Adrenal gland (tissue), 12 donors: Measurements from ENCODE around the gene FAM20A. TPM values are rescaled to one million over a fixed set of nuclear protein-coding genes. Genes with fewer than 3 reads are reported as not detected.

ENCODE experiments used
- DNase-seq, 7 donors: peaks; one replicate each; pipeline ENCODE4 v3.0.0-alpha.2; 2019 to 2020
- H3K27ac ChIP-seq, 5 donors: fragments of 200-600 bp; sonication (generic) in 4 of 5; 1 replicate in 3 of 5; 2 replicates in 2 of 5; pipeline versions ENCODE4 v1.5.1 to v1.8.0; 2016 to 2020; ENCODE audit warnings: mild to moderate bottlenecking in 1 of 5
- H3K27me3 ChIP-seq: fragments of 200-600 bp; 2 replicates; pipeline ENCODE4 v1.8.0; 2021
- H3K36me3 ChIP-seq, 2 donors: fragments of 200-600 bp; replicated peaks in 1 of 2; 1 replicate in 1 of 2; 2 replicates in 1 of 2; pipeline versions ENCODE4 v1.5.1 to v1.8.0; 2018 to 2022
- H3K4me1 ChIP-seq, 2 donors: fragments of 200-600 bp; replicated peaks in 1 of 2; 1 replicate in 1 of 2; 2 replicates in 1 of 2; pipeline versions ENCODE4 v1.5.1 to v1.8.0; 2018 to 2021
- H3K4me3 ChIP-seq, 4 donors: fragments of 200-600 bp; sonication (generic) in 3 of 4; one replicate each; pipeline ENCODE4 v1.5.1; 2016 to 2018
- H3K9me3 ChIP-seq, 3 donors: fragments of 200-600 bp; sonication (generic) in 1 of 3; replicated peaks in 1 of 3; 1 replicate in 2 of 3; 2 replicates in 1 of 3; pipeline versions ENCODE4 v1.5.1 to v1.8.0; 2016 to 2021
- CTCF ChIP-seq, 6 experiments: fragments of 450-650 bp in 4 of 6; fragments of 200-600 bp in 2 of 6; sonication (generic) in 1 of 6; IDR thresholded peaks; 1 replicate in 5 of 6; 2 replicates in 1 of 6; pipeline versions ENCODE4 v1.5.1 to v1.8.0; 2016 to 2021; ENCODE audit warnings: antibody characterized with exemption in 6 of 6, mild to moderate bottlenecking in 2 of 6, moderate library complexity in 1 of 6
- POLR2A ChIP-seq, 2 donors: fragments of 450-650 bp; IDR thresholded peaks; one replicate each; pipeline ENCODE4 v1.6.1; 2017; ENCODE audit warnings: antibody characterized with exemption in 2 of 2, mild to moderate bottlenecking in 2 of 2, moderate library complexity in 1 of 2
- WGBS, 4 donors: extraction: QIAGEN DNeasy Blood & Tissue Kit in 2 of 4; methylation state at CpG; one replicate each; pipeline versions ENCODE4 v1.1.5 to v1.1.7; 2013 to 2017; 5-methylcytosine and 5-hydroxymethylcytosine counted together
- intact Hi-C, 2 donors: fragments of 100-400 bp; cut with DNase I; formaldehyde crosslinking; loops; one replicate each; pipeline versions ENCODE4 v1.14.1 to v1.15.0; 2022 to 2023
- polyA plus RNA-seq, 3 donors: library from polyadenylated mRNA; stranded (reverse); fragments of 200-250 nt in 2 of 3; fragments of 350-450 nt in 1 of 3; fragmentation: Illumina TruSeq in 1 of 3; extraction: RNeasy Lipid Tissue Mini Kit (QIAGEN cat#74804) in 1 of 3; gene quantifications; one replicate each; pipeline ENCODE4 v1.2.3, GENCODE V29; 2013 to 2014
- total RNA-seq, 9 donors: library from RNA; depleted of rRNA in 4 of 9; stranded (reverse); fragments of >200 nt in 4 of 9; fragments of 120-200 nt in 1 of 9; fragmentation: NEBNext Ultra II Directional in 1 of 9; extraction: Animal tissue kit (Norgen Biotek cat#: 25700) in 1 of 9; gene quantifications; one replicate each; pipeline versions ENCODE4 v1.1.0 to v1.2.4, GENCODE V29; 2013 to 2023
- donor health status: healthy with polysubstance abuse.
- donor health status: Bipolar disorder and iron deficiency.
- donor health status: DM: yes; HTN: yes; CAD: no.
- donor health status: DM: no; HTN: no; CAD: no.
- donor health status: DM: no; HTN: no; CAD: no.
- donor health status: DM: yes; HTN: yes; CAD: no.

FAM20A gene
- total and polyA plus RNA-seq, 12 donors, result 0.67 to 25.9 (median 8.1) TPM

DNA sequence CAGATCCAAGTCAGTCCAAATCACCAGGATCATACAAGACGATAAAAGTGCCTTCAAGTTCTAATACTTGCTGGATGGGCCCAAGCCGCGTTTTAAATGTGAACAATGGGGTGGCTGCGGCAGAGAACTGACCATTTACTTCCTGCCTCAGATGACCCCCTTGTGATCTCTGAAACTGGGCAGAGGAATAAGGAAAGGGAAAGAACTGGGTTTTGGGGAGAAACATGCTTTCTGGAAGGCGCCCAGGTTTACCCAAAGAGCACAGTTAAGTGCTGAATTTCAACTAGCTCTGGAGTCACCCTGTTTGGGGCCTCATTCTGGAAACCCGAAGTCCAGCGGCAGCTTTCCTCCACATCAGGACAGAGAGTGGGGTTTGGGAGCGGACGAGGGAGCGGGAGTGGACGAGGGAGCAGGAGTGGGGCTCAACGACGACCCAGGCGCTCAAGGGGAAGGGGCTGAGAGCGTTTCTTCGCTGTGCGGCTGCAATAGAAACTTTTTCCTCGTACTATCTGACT is 1.6 kb downstream of the FAM20A start:
- Histone ChIP-seq H3K27me3 (peaks cover 26% of the 10 kb centered on the region), H3K9me3 (no peaks in the 10 kb centered on the region), H3K27ac (peak overlapping the region; percentile 9 to 86 (median 54)), H3K4me3 (peak overlapping the region in 2 of 4 donors; percentile 44 to 48), H3K36me3 (no peaks in the 10 kb centered on the region), H3K4me1 (peaks cover 5 to 12% of the 10 kb centered on the region in 2 donors)
- intact Hi-C loops, result no loop called here
- WGBS, 4 donors, result 58 to 76% (median 62%) methylated on average over 11 to 18 of the region's 18 CpGs
- TF ChIP-seq POLR2A (IDR thresholded peaks at IDR 0.05) (no peak), CTCF (IDR thresholded peaks at IDR 0.05) (no peak)
- no peak for DNase-seq

DNA sequence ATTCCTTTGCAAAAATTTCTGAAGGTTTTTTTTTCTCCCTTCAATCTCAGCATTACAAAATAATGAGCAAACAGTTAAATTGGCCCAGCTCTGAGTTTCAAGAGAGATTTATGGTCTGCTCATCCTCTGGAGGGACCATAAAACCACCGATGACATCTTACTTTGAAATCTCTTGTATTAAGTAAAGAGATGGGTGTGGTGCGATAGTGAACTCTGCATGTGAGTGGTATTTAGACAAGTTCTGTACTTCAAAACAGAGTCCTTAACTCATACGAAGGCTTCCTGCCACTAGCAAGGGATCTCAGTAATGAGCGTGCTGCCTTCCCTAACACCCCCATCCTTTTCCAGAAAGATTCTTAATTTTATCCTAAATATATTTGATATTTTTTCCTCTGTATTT is 2.1 kb downstream of the FAM20A start:
- Histone ChIP-seq H3K9me3 (no peaks in the 10 kb centered on the region), H3K27me3 (peaks cover 26% of the 10 kb centered on the region), H3K4me3 (peak overlapping the region in 1 of 4 donors; percentile 48), H3K36me3 (no peaks in the 10 kb centered on the region), H3K27ac (peak overlapping the region in 2 of 5 donors; percentile 77 to 86), H3K4me1 (peaks cover 5 to 12% of the 10 kb centered on the region in 2 donors)
- DNase-seq, result no peak
- intact Hi-C loops, result no loop called here
- WGBS, 4 donors, result 69 to 72% (median 70%) methylated on average over 4 of the region's 4 CpGs
- TF ChIP-seq POLR2A (IDR thresholded peaks at IDR 0.05) (no peak), CTCF (IDR thresholded peaks at IDR 0.05) (no peak)

GRCh38 chr17:68598545-68598961 is 2.6 kb downstream of the FAM20A start:
- 82 to 89% (median 87%) methylated on average over 4 of the region's 4 CpGs for WGBS, 4 donors
- Histone ChIP-seq H3K4me1 (peaks cover 5 to 12% of the 10 kb centered on the region in 2 donors), H3K27ac (peak overlapping the region in 1 of 5 donors; percentile 77), H3K36me3 (no peaks in the 10 kb centered on the region), H3K9me3 (no peaks in the 10 kb centered on the region), H3K27me3 (peaks cover 26% of the 10 kb centered on the region), H3K4me3 (peak overlapping the region in 1 of 4 donors; percentile 48)
- no peak for TF ChIP-seq POLR2A (IDR thresholded peaks at IDR 0.05)
- no peak for TF ChIP-seq CTCF (IDR thresholded peaks at IDR 0.05)
- intact Hi-C loops, result no loop called here
- no peak for DNase-seq

- WGBS, 4 donors, result 90 to 93% (median 92%) methylated on average over 4 of the region's 4 CpGs
- Histone ChIP-seq H3K9me3 (no peaks in the 10 kb centered on the region), H3K27me3 (peaks cover 26% of the 10 kb centered on the region), H3K36me3 (no peaks in the 10 kb centered on the region), H3K4me3 (no peak overlapping the region), H3K27ac (no peak overlapping the region), H3K4me1 (peaks cover 5 to 12% of the 10 kb centered on the region in 2 donors)
- DNase-seq, result no peak
- intact Hi-C loops, result no loop called here
- no peak for TF ChIP-seq POLR2A (IDR thresholded peaks at IDR 0.05)
- TF ChIP-seq CTCF (IDR thresholded peaks at IDR 0.05), result no peak
Measured at GRCh38 chr17:68598074-68598473, 3.1 kb downstream of the FAM20A start.
